H1 (cell line): ENCODE data around the gene CENPP. TPM values are rescaled to one million over a fixed set of nuclear protein-coding genes. Genes with fewer than 3 reads are reported as not detected.

Experiments
- CTCF ChIA-PET: fragments of 300-600 bp; sonication (Branson Sonifier 250); formaldehyde crosslinking; loops from one replicate; lab custom pipeline; 2021; ENCODE audit not compliant: partially characterized antibody; lab: Charles Lee
- POLR2A ChIA-PET: fragments of 300-600 bp; sonication (Branson Sonifier 250); formaldehyde crosslinking; loops from one replicate; lab custom pipeline; 2021; ENCODE audit warnings: inconsistent platforms; ENCODE audit not compliant: partially characterized antibody; lab: Charles Lee
- DNase-seq, 2 experiments: peaks; one replicate each; pipeline versions ENCODE4 v3.0.0 to v3.0.0-alpha.2; 2010 to 2022; ENCODE audit warnings: low spot score in 2 of 2, low read depth in 1 of 2, mixed read lengths in 1 of 2
- FAIRE-seq: peaks from 2 replicates; lab custom pipeline; 2011; peaks lifted over from hg19 to GRCh38; lab: Jason Lieb, UNC
- H2AFZ ChIP-seq: 2 replicates; pipeline ENCODE4 v1.8.1; 2012; ENCODE audit warnings: low read length, inconsistent platforms
- H2AK5ac ChIP-seq: 2 replicates; pipeline ENCODE4 v1.6.1; 2013; ENCODE audit warnings: low read depth, low read length
- H2BK120ac ChIP-seq: replicated peaks from 2 replicates; pipeline ENCODE3; 2013; ENCODE audit warnings: low read depth, low read length, inconsistent platforms
- H2BK12ac ChIP-seq: 2 replicates; pipeline ENCODE4 v1.6.1; 2013; ENCODE audit warnings: low read depth, low read length
- H2BK15ac ChIP-seq: 2 replicates; pipeline ENCODE4 v1.6.1; 2013; ENCODE audit warnings: low read length
- H2BK20ac ChIP-seq: 2 replicates; pipeline ENCODE4 v1.6.1; 2013; ENCODE audit warnings: low read length
- H2BK5ac ChIP-seq: 2 replicates; pipeline ENCODE4 v1.6.1; 2013; ENCODE audit warnings: low read depth, low read length
- H3K14ac ChIP-seq: 2 replicates; pipeline ENCODE4 v1.6.1; 2013; ENCODE audit warnings: inconsistent platforms; ENCODE audit not compliant: insufficient read length
- H3K18ac ChIP-seq: 2 replicates; pipeline ENCODE4 v1.6.1; 2013; ENCODE audit warnings: low read length; ENCODE audit errors: extremely low read depth
- H3K23ac ChIP-seq: 2 replicates; pipeline ENCODE4 v1.6.1; 2013; ENCODE audit warnings: inconsistent platforms; ENCODE audit not compliant: insufficient read length
- H3K23me2 ChIP-seq: 2 replicates; pipeline ENCODE4 v1.6.1; 2013; ENCODE audit warnings: low read depth, low read length
- H3K27ac ChIP-seq: 2 replicates; pipeline ENCODE4 v1.6.1; 2011; ENCODE audit warnings: low read depth, low read length, inconsistent platforms
- H3K27me3 ChIP-seq, 4 experiments: replicated peaks in 1 of 4; 1 replicate in 1 of 4; 2 replicates in 3 of 4; pipeline versions ENCODE4 v1.6.1 to v1.8.1; 2011 to 2013; ENCODE audit warnings: low read length in 3 of 4, mild to moderate bottlenecking in 3 of 4, inconsistent platforms in 2 of 4, mixed read lengths in 2 of 4, moderate library complexity in 1 of 4; ENCODE audit not compliant: control insufficient read depth in 3 of 4, insufficient read depth in 3 of 4; ENCODE audit errors: extremely low read depth in 1 of 4
- H3K36me3 ChIP-seq, 4 experiments: 2 replicates each; pipeline versions ENCODE4 v1.6.1 to v1.8.1; 2011 to 2013; ENCODE audit warnings: mild to moderate bottlenecking in 4 of 4, low read length in 3 of 4, moderate library complexity in 2 of 4, control low read depth in 1 of 4, inconsistent platforms in 1 of 4; ENCODE audit not compliant: insufficient read depth in 4 of 4, control insufficient read depth in 2 of 4
- H3K4ac ChIP-seq: replicated peaks from 2 replicates; pipeline ENCODE3; 2013; ENCODE audit warnings: low read length, low read depth, mixed read lengths, inconsistent platforms; ENCODE audit not compliant: insufficient read length
- H3K4me1 ChIP-seq, 4 experiments: replicated peaks in 1 of 4; 1 replicate in 1 of 4; 2 replicates in 3 of 4; pipeline versions ENCODE4 v1.6.1 to v1.8.1; 2011 to 2013; ENCODE audit warnings: low read length in 3 of 4, inconsistent platforms in 2 of 4, mixed read lengths in 1 of 4; ENCODE audit not compliant: insufficient read depth in 4 of 4, control insufficient read depth in 3 of 4
- H3K4me2 ChIP-seq, 2 experiments: 2 replicates each; pipeline versions ENCODE4 v1.6.1 to v1.8.1; 2011 to 2013; ENCODE audit warnings: low read depth in 2 of 2, low read length in 2 of 2, control low read depth in 1 of 2, inconsistent platforms in 1 of 2, mild to moderate bottlenecking in 1 of 2; ENCODE audit not compliant: insufficient read depth in 1 of 2
- H3K4me3 ChIP-seq, 4 experiments: fragments of 200-600, 300-600 bp in 1 of 4; sonication (generic), shearing (Covaris generic), sonication (Bioruptor Twin) in 1 of 4; 2 replicates each; pipeline versions ENCODE4 v1.5.1 to v1.8.1; 2011 to 2016; ENCODE audit warnings: low read length in 4 of 4, low read depth in 3 of 4, control low read depth in 2 of 4, inconsistent platforms in 2 of 4, mild to moderate bottlenecking in 2 of 4, mixed read lengths in 1 of 4, moderate library complexity in 1 of 4; ENCODE audit not compliant: insufficient read depth in 2 of 4; ENCODE audit errors: extremely low read depth in 1 of 4
- H3K56ac ChIP-seq: replicated peaks from 2 replicates; pipeline ENCODE3; 2013; ENCODE audit warnings: low read depth, mild to moderate bottlenecking, mixed read lengths, low read length, inconsistent platforms; ENCODE audit not compliant: insufficient read length
- H3K79me1 ChIP-seq: 2 replicates; pipeline ENCODE4 v1.6.1; 2013; ENCODE audit warnings: low read depth, low read length, control low read depth
- H3K79me2 ChIP-seq, 2 experiments: 2 replicates each; pipeline versions ENCODE4 v1.6.1 to v1.8.1; 2012 to 2013; ENCODE audit warnings: low read length in 2 of 2, mild to moderate bottlenecking in 2 of 2, inconsistent platforms in 1 of 2; ENCODE audit not compliant: insufficient read depth in 2 of 2, control insufficient read depth in 1 of 2
- H3K9ac ChIP-seq, 4 experiments: replicated peaks in 1 of 4; 1 replicate in 1 of 4; 2 replicates in 3 of 4; pipeline versions ENCODE4 v1.6.1 to v1.8.1; 2011 to 2013; ENCODE audit warnings: low read depth in 3 of 4, low read length in 3 of 4, control low read depth in 2 of 4, mild to moderate bottlenecking in 2 of 4, moderate library complexity in 2 of 4, inconsistent platforms in 1 of 4; ENCODE audit errors: extremely low read depth in 1 of 4
- H3K9me3 ChIP-seq, 2 experiments: 2 replicates each; pipeline versions ENCODE4 v1.6.1 to v1.8.1; 2012 to 2013; ENCODE audit warnings: mild to moderate bottlenecking in 2 of 2, moderate library complexity in 2 of 2, control low read depth in 1 of 2, inconsistent platforms in 1 of 2, low read depth in 1 of 2, low read length in 1 of 2, mixed read lengths in 1 of 2; ENCODE audit not compliant: insufficient read depth in 2 of 2
- H4K20me1 ChIP-seq, 2 experiments: replicated peaks in 1 of 2; 2 replicates each; pipeline versions ENCODE3 to v1.8.1; 2011 to 2013; ENCODE audit warnings: inconsistent platforms in 2 of 2, low read length in 2 of 2, mild to moderate bottlenecking in 1 of 2; ENCODE audit not compliant: insufficient read depth in 2 of 2, control insufficient read depth in 1 of 2
- H4K5ac ChIP-seq: 2 replicates; pipeline ENCODE4 v1.6.1; 2013; ENCODE audit warnings: low read length, low read depth, mixed read lengths, inconsistent platforms; ENCODE audit not compliant: insufficient read length
- H4K8ac ChIP-seq: 2 replicates; pipeline ENCODE4 v1.8.0; 2013; ENCODE audit warnings: mild to moderate bottlenecking, moderate library complexity, low read length, inconsistent platforms; ENCODE audit not compliant: insufficient read depth; ENCODE audit errors: extremely low read depth
- H4K91ac ChIP-seq: replicated peaks from 2 replicates; pipeline ENCODE3; 2013; ENCODE audit warnings: low read length, mixed read lengths, inconsistent platforms; ENCODE audit not compliant: insufficient read length
- BCL11A ChIP-seq, 2 experiments: IDR thresholded peaks; one replicate each; pipeline ENCODE4 v1.6.1; 2011; ENCODE audit warnings: low read depth in 2 of 2, low read length in 2 of 2, mild to moderate bottlenecking in 2 of 2
- BRCA1 ChIP-seq: IDR thresholded peaks from 2 replicates; pipeline ENCODE4 v1.6.1; 2012; ENCODE audit warnings: low read depth, low read length, improper control_type of control experiment
- CREB1 ChIP-seq: IDR thresholded peaks from 2 replicates; pipeline ENCODE4 v1.6.1; 2012; ENCODE audit warnings: inconsistent platforms
- GTF2F1 ChIP-seq: IDR thresholded peaks from 2 replicates; pipeline ENCODE4 v1.6.1; 2012; ENCODE audit warnings: low read depth, low read length, improper control_type of control experiment, borderline replicate concordance
- HDAC6 ChIP-seq: IDR thresholded peaks from one replicate; pipeline ENCODE4 v1.7.1; 2012; ENCODE audit warnings: low read depth, mild to moderate bottlenecking, inconsistent platforms, low read length, moderate library complexity
- NRF1 ChIP-seq: IDR thresholded peaks from 2 replicates; pipeline ENCODE4 v1.6.1; 2011; ENCODE audit warnings: mild to moderate bottlenecking, low read depth, low read length, improper control_type of control experiment
- RAD21 ChIP-seq, 2 experiments: IDR thresholded peaks in 1 of 2; conservative IDR thresholded peaks in 1 of 2; 2 replicates each; pipeline ENCODE4 v1.6.1; 2011; ENCODE audit warnings: low read depth in 2 of 2, low read length in 2 of 2, improper control_type of control experiment in 1 of 2, inconsistent platforms in 1 of 2, mild to moderate bottlenecking in 1 of 2, moderate library complexity in 1 of 2
- RXRA ChIP-seq: IDR thresholded peaks from 2 replicates; pipeline ENCODE4 v1.6.1; 2011; ENCODE audit warnings: low read depth, mild to moderate bottlenecking, low read length, moderate library complexity; ENCODE audit not compliant: insufficient read depth
- SAP30 ChIP-seq: fragments of 300-600 bp; sonication (generic); IDR thresholded peaks from 2 replicates; pipeline ENCODE4 v1.7.1; 2012; ENCODE audit warnings: low read length, moderate library complexity, mild to moderate bottlenecking, inconsistent platforms; ENCODE audit not compliant: insufficient read depth, insufficient replicate concordance
- SIX5 ChIP-seq: IDR thresholded peaks from 2 replicates; pipeline ENCODE4 v1.6.1; 2011; ENCODE audit warnings: mild to moderate bottlenecking, low read depth, low read length
- SRF ChIP-seq: IDR thresholded peaks from 2 replicates; pipeline ENCODE4 v1.6.1; 2011; ENCODE audit warnings: mild to moderate bottlenecking, low read depth, low read length, moderate library complexity
- YY1 ChIP-seq: IDR thresholded peaks from 2 replicates; pipeline ENCODE4 v1.6.1; 2011; ENCODE audit warnings: low read depth, mild to moderate bottlenecking, low read length
- WGBS, 2 experiments: shearing (Covaris generic) in 1 of 2; methylation state at CpG; one replicate each; pipeline versions ENCODE4 v1.1.6 to v1.1.7; 2013 to 2015; ENCODE audit warnings: low lambda C conversion rate in 2 of 2, mixed read lengths in 2 of 2, inconsistent platforms in 1 of 2, low coverage in 1 of 2, missing lambda C conversion rate in 1 of 2; ENCODE audit not compliant: insufficient replicate concordance in 2 of 2, insufficient coverage in 1 of 2, insufficient read length in 1 of 2; ENCODE audit errors: extremely low coverage in 1 of 2, missing lambda C conversion rate in 1 of 2; 5-methylcytosine and 5-hydroxymethylcytosine counted together
- polyA plus RNA-seq, 7 experiments: library from polyadenylated mRNA; depleted of rRNA in 3 of 7; stranded (reverse) in 5 of 7; unstranded in 2 of 7; fragments of >200 nt in 5 of 7; fragments of 200-250 nt in 2 of 7; gene quantifications; 1 replicate in 5 of 7; 2 replicates in 1 of 7; 4 replicates in 1 of 7; pipeline versions ENCODE4 v1.2.1 to v1.2.3, GENCODE V29; 2011 to 2013; ENCODE audit warnings: missing spikeins in 2 of 7, mixed read lengths in 2 of 7
- total RNA-seq: library from RNA; stranded (reverse); fragmentation: NEBNext Ultra II Directional; extraction: Animal tissue kit (Norgen Biotek cat#: 25700); gene quantifications from 2 replicates; pipeline ENCODE4 v1.2.1, GENCODE V29; 2021

CENPP gene
- total and polyA plus RNA-seq, 2 of the 8 experiments (the other 6 are each of a cell fraction or from before 2014, with no cell fraction given) = 2.7 to 10.8 TPM

- Histone ChIP-seq H3K4me1 (peaks cover 0 to 17% (median 10%) of the 10 kb centered on the region in 4 experiments; a peak in 5 of 7 replicates), H3K18ac (no peak overlapping the region), H3K9ac (no peak overlapping the region), H2AK5ac (no peak overlapping the region; the same call in 1 of the 2 replicates), H3K14ac (no peak overlapping the region), H3K9me3 (no peaks in the 10 kb centered on the region), H3K27ac (no peak overlapping the region), H3K23ac (no peak overlapping the region), H4K20me1 (peaks cover 8 to 31% of the 10 kb centered on the region in 2 experiments), H3K79me2 (peaks cover 0 to 85% of the 10 kb centered on the region in 2 experiments; a peak in 3 of 4 replicates), H3K56ac (no peak overlapping the region), H2AFZ (no peak overlapping the region), H2BK120ac (no peak overlapping the region), H3K36me3 (no peaks in the 10 kb centered on the region; a peak in 1 of 8 replicates), H2BK5ac (peak overlapping the region; percentile 71; the same call in 1 of the 2 replicates), H3K4me3 (no peak overlapping the region), H4K5ac (no peak overlapping the region), H4K91ac (no peak overlapping the region), H3K27me3 (no peaks in the 10 kb centered on the region), H3K4me2 (no peak overlapping the region; a peak in 1 of 4 replicates), H4K8ac (peak overlapping the region; percentile 73), H3K79me1 (peaks cover 38% of the 10 kb centered on the region), H2BK15ac (no peak overlapping the region), H2BK20ac (no peak overlapping the region), H3K4ac (no peak overlapping the region), H2BK12ac (no peak overlapping the region), H3K23me2 (peaks cover 6% of the 10 kb centered on the region; the same call in 1 of the 2 replicates)
- 91% methylated on average over 11 of the region's 13 CpGs; no CpG with 5 or more reads in 1 of the 2 experiments for WGBS, 2 experiments
- no peak for FAIRE-seq
- POLR2A ChIA-PET = no interaction called here
- CTCF ChIA-PET = interaction anchor here (0.6 to 2.3 kb wide), 6 partner anchors 8 to 122 kb away, joined by 3 to 8 read pairs (median 3); no protein-coding TSS in a partner anchor
- DNase-seq = no peak
- no peak for TF ChIP-seq CREB1
- no peak for TF ChIP-seq SRF
- TF ChIP-seq BCL11A (IDR thresholded peaks at IDR 0.05; ENCODE audit: low read depth in 2 of 2, low read length in 2 of 2) = no peak
- TF ChIP-seq RAD21 (IDR thresholded peaks at IDR 0.05 in 1 of 2, conservative IDR thresholded peaks at IDR 0.05 in 1 of 2; ENCODE audit: low read depth in 2 of 2, low read length in 2 of 2) = no peak
- TF ChIP-seq YY1 = no peak
- no peak for TF ChIP-seq SIX5
- no peak for TF ChIP-seq SAP30
- no peak for TF ChIP-seq GTF2F1
- no peak for TF ChIP-seq BRCA1
- TF ChIP-seq NRF1 = no peak
- no peak for TF ChIP-seq RXRA
- no peak for TF ChIP-seq HDAC6
These were observed 338.8 kb downstream of the CENPP start for GRCh38 chr9:92664394-92665152.
